K562 (cell line): ENCODE data around the gene PPM1M. TPM values are rescaled to one million over a fixed set of nuclear protein-coding genes. Genes with fewer than 3 reads are reported as not detected.

Source experiments
- CHD2 ChIP-seq: IDR thresholded peaks from 2 replicates; pipeline ENCODE4 v1.6.1; 2011; ENCODE audit warnings: low read depth, low read length
- EP400 ChIP-seq: fragments of 450-650 bp; IDR thresholded peaks from 2 replicates; pipeline ENCODE4 v1.6.1; 2017; ENCODE audit warnings: antibody characterized with exemption, mild to moderate bottlenecking, moderate library complexity
- MAFG ChIP-seq: fragments of 450-650 bp; conservative IDR thresholded peaks from 2 replicates; pipeline ENCODE4 v1.6.1; 2016; ENCODE audit warnings: missing genetic modification characterization, missing compliant biosample characterization
- MNT ChIP-seq, 2 experiments: fragments of 450-650 bp; conservative IDR thresholded peaks; 2 replicates each; pipeline ENCODE4 v1.6.1; 2017; ENCODE audit warnings: mild to moderate bottlenecking in 2 of 2, moderate library complexity in 2 of 2
- MTA1 ChIP-seq: fragments of 450-650 bp; IDR thresholded peaks from 2 replicates; pipeline ENCODE4 v1.6.1; 2017; ENCODE audit warnings: borderline replicate concordance
- NFE2 ChIP-seq: IDR thresholded peaks from 2 replicates; pipeline ENCODE4 v1.6.1; 2014; ENCODE audit warnings: antibody characterized with exemption, low read depth
- POLR2AphosphoS5 ChIP-seq: IDR thresholded peaks from 2 replicates; pipeline ENCODE4 v1.6.1; 2011; ENCODE audit warnings: mild to moderate bottlenecking, low read depth, low read length, moderate library complexity; ENCODE audit not compliant: control insufficient read depth, insufficient read depth
- POLR3A ChIP-seq: IDR thresholded peaks from 2 replicates; pipeline ENCODE4 v1.6.1; 2011; ENCODE audit warnings: borderline replicate concordance, mild to moderate bottlenecking, moderate library complexity; ENCODE audit not compliant: insufficient read length, insufficient read depth; ENCODE audit errors: extremely low read depth
- U2AF2 ChIP-seq: fragments of 200-400 bp; formaldehyde crosslinking; optimal IDR thresholded peaks from 2 replicates; pipeline ENCODE3; 2017; ENCODE audit warnings: low read depth, mild to moderate bottlenecking, low read length
- ZC3H4 ChIP-seq: sonication (generic); formaldehyde crosslinking; IDR thresholded peaks from 2 replicates; pipeline ENCODE4 v1.9.0; 2021; ENCODE audit warnings: missing genetic modification reagents, borderline replicate concordance
- ZNF586 ChIP-seq: fragments of 450-650 bp; formaldehyde crosslinking; conservative IDR thresholded peaks from 2 replicates; pipeline ENCODE4 v1.4.0; 2020; ENCODE audit warnings: mild to moderate bottlenecking, moderate library complexity
- polyA plus RNA-seq, 8 experiments: library from polyadenylated mRNA; depleted of rRNA in 4 of 8; stranded (reverse) in 5 of 8; unstranded in 3 of 8; fragments of >200 nt; fragmentation: Nextera tagmentation in 2 of 8; fragmentation: Illumina TruSeq in 1 of 8; extraction: Ambion mirVana in 2 of 8; extraction: Trizol in 1 of 8; gene quantifications; 2 replicates each; pipeline versions ENCODE4 v1.2.1 to v1.2.3, GENCODE V29; 2011 to 2014; ENCODE audit warnings: inconsistent platforms in 1 of 8, missing spikeins in 1 of 8
- total RNA-seq, 7 experiments: library from RNA; depleted of rRNA in 6 of 7; stranded (reverse); fragments of >200 nt in 6 of 7; fragmentation: Illumina TruSeq in 2 of 7; extraction: Trizol in 2 of 7; gene quantifications; 2 replicates each; pipeline versions ENCODE4 v1.2.1 to v1.2.3, GENCODE V29; 2011 to 2021; ENCODE audit warnings: low replicate concordance in 1 of 7

Gene PPM1M
- total and polyA plus RNA-seq, 9 of the 15 experiments (the other 6 are each of a cell fraction or from before 2014, with no cell fraction given), result 1.4 to 9.2 (median 4.4) TPM

GRCh38 chr3:52237657-52238172 lies 7.8 kb upstream of the PPM1M start (continued):
- TF ChIP-seq CHD2, result no peak
- TF ChIP-seq POLR3A, result no peak
- no peak for TF ChIP-seq ZC3H4
- TF ChIP-seq EP400, result no peak
- no peak for TF ChIP-seq MTA1
- no peak for TF ChIP-seq U2AF2
- TF ChIP-seq MAFG, result peak; percentile 17; the same call in 1 of the 2 replicates
- TF ChIP-seq NFE2, result peak; percentile 62
- TF ChIP-seq POLR2AphosphoS5, result no peak
- TF ChIP-seq MNT (conservative IDR thresholded peaks at IDR 0.05), result no peak
- no peak for TF ChIP-seq ZNF586
